Brain microvascular endothelial cell (primary cell): ENCODE results near the gene NACA2.
"Not testable (repeated sequence)": the region's sequence is repeated elsewhere in the genome, so short reads cannot be mapped to it uniquely, and the experiment has no call there.

ENCODE experiments used
- DNase-seq: peaks from one replicate; pipeline ENCODE4 v3.0.0-alpha.2; 2020
- H3K27ac ChIP-seq: fragments of 250-450 bp; sonication (Bioruptor Pico); 2 replicates; pipeline ENCODE4 v1.5.1; 2020; ENCODE audit warnings: mild to moderate bottlenecking, moderate library complexity
- H3K27me3 ChIP-seq: fragments of 250-450 bp; sonication (Bioruptor Pico); replicated peaks from 2 replicates; pipeline ENCODE4 v1.5.1; 2020; ENCODE audit warnings: mild to moderate bottlenecking
- H3K36me3 ChIP-seq: fragments of 250-450 bp; sonication (Bioruptor Pico); replicated peaks from 2 replicates; pipeline ENCODE4 v1.5.1; 2020; ENCODE audit warnings: mild to moderate bottlenecking
- H3K4me3 ChIP-seq: 2 replicates; pipeline ENCODE4 v1.5.1; 2011; ENCODE audit warnings: low read depth, mild to moderate bottlenecking, control low read depth, low read length, moderate library complexity
- in situ Hi-C: cut with HindIII; loops from 2 replicates; pipeline ENCODE4 v1.10.0; 2017; ENCODE audit warnings: low sequenced_read_pairs, low pct_ligation_motif_present
- TF ChIP-seq, protein P1 (sequence below): IDR thresholded peaks from 2 replicates; pipeline ENCODE4 v1.5.1; 2011; ENCODE audit warnings: low read depth, mild to moderate bottlenecking, moderate library complexity, low read length, control low read depth, inconsistent platforms; ENCODE audit errors: missing control alignments

NACA2 gene

DNA sequence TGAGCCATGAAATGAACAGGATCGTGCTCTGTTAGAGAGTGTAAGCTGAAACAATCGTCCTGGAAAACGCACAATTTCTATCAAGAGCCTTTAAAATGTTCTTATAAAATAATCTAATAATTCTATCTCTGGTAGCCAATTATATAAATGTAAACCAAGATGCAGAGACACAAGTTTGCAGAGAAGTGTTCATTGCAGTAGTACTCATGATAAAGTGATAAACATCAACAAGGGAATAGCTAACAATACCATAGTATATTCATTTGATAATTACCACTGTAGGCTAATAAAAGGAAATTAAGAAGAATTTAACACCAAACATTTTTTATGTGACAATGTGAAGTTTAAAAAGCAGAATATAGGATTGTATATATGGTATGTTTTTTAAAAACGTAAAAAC is 12.4 kb downstream of the NACA2 start:
- DNase-seq: no peak
- TF ChIP-seq, protein P1, sequence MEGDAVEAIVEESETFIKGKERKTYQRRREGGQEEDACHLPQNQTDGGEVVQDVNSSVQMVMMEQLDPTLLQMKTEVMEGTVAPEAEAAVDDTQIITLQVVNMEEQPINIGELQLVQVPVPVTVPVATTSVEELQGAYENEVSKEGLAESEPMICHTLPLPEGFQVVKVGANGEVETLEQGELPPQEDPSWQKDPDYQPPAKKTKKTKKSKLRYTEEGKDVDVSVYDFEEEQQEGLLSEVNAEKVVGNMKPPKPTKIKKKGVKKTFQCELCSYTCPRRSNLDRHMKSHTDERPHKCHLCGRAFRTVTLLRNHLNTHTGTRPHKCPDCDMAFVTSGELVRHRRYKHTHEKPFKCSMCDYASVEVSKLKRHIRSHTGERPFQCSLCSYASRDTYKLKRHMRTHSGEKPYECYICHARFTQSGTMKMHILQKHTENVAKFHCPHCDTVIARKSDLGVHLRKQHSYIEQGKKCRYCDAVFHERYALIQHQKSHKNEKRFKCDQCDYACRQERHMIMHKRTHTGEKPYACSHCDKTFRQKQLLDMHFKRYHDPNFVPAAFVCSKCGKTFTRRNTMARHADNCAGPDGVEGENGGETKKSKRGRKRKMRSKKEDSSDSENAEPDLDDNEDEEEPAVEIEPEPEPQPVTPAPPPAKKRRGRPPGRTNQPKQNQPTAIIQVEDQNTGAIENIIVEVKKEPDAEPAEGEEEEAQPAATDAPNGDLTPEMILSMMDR: no peak
- no peaks in the 10 kb centered on the region for H3K36me3 ChIP-seq
- H3K27ac ChIP-seq: no peak overlapping the region
- in situ Hi-C loops: no loop called here
- H3K27me3 ChIP-seq: no peaks in the 10 kb centered on the region
- H3K4me3 ChIP-seq: no peak overlapping the region

DNA sequence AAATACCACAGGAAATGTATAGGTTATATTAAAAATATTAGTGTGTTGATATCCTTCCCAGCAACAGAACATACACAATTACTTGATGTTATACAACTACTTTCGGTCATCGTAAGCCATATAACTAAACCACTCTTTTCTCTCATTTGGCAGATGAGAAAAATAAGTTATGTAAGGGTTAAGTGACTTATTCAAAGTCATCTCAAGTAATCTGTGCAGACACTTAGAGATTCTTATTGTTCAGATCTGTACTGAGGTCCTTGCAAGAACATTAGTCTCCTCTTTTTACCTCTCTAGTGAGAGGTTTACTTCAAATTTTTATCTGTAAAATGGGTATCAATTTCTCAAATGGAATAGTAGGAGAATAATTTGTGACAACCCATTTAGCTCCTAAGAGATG is 15.0 kb downstream of the NACA2 start:
- TF ChIP-seq, protein P1: no peak
- H3K27ac ChIP-seq: no peak overlapping the region
- no peaks in the 10 kb centered on the region for H3K27me3 ChIP-seq
- H3K36me3 ChIP-seq: no peaks in the 10 kb centered on the region
- DNase-seq: no peak
- in situ Hi-C loops: no loop called here
- H3K4me3 ChIP-seq: no peak overlapping the region

DNA sequence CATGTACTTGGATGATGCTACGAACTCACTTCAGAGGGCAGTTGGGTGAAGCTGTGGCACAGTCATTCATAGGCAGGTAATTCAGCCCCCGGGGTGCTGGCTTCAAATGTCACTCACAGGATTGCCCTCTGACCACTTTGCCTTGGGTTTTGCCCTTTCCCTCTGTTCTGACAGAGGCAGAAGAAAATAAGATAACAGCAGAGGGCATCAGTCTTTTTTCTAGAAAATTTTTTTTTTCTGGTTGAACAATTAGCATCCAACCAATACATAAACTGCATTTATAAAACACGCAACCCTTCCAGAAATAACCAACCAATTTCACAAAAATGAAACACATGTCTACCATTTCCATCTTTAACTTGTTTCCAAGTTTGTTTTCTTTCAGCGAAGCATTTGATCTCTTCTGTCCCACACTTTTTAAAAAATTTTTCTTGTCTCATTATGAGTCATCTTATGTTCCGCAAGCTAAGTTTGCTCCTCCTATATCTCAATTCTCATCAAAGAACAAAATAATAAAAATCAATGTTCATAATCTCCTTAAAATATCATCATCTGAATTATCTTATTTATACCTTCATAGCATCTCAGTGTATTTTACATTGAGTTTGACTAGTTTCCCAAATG is 15.6 kb downstream of the NACA2 start:
- no peaks in the 10 kb centered on the region for H3K27me3 ChIP-seq
- in situ Hi-C loops: no loop called here
- DNase-seq: no peak
- H3K4me3 ChIP-seq: no peak overlapping the region
- H3K27ac ChIP-seq: no peak overlapping the region
- TF ChIP-seq, protein P1: no peak
- H3K36me3 ChIP-seq: no peaks in the 10 kb centered on the region

DNA sequence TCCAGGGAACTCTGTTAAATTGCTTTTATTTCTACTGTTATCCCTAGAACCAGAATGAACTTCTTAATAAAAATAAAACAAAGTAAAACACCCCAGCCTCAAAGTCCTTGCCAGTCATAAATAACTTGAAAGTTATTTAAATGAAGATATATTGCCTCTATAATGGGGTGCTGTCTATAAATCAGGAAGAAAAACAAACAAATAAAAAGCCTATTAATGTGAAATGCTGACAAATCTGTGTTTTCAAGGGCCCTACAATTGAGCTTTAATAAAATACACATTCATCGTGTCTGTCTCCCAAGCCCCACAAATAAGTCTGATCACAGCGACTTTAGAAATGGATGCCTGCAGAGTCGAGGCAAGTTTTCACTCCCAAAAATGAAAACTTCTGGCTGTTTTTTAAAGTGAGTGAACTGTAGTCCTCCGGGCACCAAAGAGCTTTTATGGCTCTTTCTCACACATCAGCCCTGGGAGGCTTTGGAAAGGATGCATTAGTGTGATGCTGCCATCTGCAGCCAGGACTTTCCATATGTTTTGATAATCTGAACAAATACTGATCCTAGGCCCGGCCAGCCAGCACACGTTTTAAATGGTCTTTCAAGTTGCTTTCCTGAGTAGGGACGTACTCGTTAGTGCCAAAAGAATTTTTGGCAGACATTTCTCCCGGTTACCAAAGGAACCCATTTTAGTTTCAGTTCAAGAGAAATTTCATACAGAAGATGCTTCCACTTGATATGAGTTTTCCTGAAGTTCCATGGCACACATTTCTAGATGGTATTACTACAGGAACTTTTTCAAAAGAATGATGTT is 16.3 kb downstream of the NACA2 start:
- in situ Hi-C loops: no loop called here
- Histone ChIP-seq H3K4me3 (no peak overlapping the region), H3K27ac (no peak overlapping the region), H3K36me3 (no peaks in the 10 kb centered on the region), H3K27me3 (no peaks in the 10 kb centered on the region)
- peak; percentile 18 for DNase-seq
- TF ChIP-seq, protein P1: peak; percentile 59

DNA sequence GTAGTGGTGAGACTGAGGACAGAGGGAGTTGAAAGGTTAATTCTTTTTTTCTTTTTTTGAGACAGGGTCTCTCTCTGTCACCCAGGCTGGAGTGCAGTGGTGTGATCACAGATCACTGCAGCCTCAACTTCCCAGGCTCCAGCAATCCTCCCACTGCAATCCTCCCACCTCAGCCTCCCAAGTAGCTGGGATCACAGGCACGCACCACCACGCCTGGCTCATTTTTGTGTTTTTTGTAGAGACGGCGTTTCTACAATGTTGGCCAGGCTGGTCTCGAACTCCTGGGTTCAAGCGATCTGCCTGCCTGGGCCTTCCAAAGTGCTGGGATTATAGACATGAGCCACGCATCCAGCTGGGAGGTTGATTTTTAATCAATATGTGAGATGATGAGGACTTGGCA is 18.5 kb downstream of the NACA2 start:
- in situ Hi-C loops: not testable (repeated sequence)

DNA sequence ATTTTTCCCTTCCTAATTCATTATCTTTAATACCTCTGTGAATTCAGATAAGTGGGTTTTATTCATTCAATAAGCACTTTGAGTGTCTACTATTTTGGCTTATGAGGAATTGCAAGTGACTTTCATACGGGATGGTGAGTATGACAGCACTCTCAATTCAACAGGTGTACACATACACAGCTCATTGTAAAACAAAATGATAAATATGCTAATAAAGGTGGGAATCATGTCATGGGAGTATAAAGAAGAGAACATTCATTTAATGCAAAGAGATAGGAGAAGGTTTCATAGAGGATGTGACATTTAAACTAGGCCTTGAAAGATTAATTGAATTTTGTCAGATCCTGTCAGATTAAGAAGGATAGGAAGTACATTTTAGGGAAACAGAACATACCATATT is 19.4 kb downstream of the NACA2 start:
- Histone ChIP-seq H3K36me3 (no peaks in the 10 kb centered on the region), H3K27me3 (no peaks in the 10 kb centered on the region), H3K4me3 (no peak overlapping the region), H3K27ac (no peak overlapping the region)
- in situ Hi-C loops: no loop called here
- DNase-seq: no peak
- TF ChIP-seq, protein P1: no peak

More for the DNA sequence above, 18.5 kb downstream of the NACA2 start:
- not testable (repeated sequence) for H3K27me3 ChIP-seq, H3K4me3 ChIP-seq, H3K36me3 ChIP-seq, H3K27ac ChIP-seq, DNase-seq
